ENCODE results near the gene FBXO4.

FBXO4 gene

DNA sequence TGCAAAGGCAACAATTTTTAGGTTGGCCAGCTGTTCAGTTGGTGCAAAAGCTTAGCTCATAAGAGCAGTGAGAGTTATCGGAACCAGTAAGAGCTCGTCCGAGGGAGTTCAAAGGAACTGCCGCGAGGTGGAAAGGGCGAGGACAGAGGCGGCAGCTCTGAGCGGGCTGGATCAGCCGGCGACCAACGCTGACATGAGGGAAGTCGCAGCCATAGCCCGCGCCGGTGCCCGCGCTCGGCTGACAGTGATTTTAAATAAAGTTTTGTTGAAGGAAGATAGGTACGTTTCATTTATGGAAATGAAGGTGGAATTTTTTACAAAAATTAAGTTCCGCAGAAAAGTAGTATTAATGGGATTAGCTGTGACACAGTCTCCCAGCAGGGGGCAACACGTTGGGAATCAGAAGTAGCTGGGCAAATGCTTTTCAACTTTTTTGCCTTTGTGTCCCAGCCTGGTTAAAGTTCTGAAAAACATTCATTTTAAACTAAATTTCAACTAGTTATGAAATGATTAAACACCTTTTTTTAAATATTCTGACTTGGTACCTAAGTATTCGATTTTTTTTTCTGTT is 43.2 kb downstream of the FBXO4 start:
- peaks cover 4% of the 10 kb centered on the region; the same call in 1 of the 2 replicates for H3K4me1 ChIP-seq (ENCODE audit: control insufficient read depth, insufficient read depth, low read length)
- no peaks in the 10 kb centered on the region for H3K36me3 ChIP-seq (ENCODE audit: control insufficient read depth in 2 of 2, insufficient read depth in 1 of 2, low read length in 2 of 2)
- ChIA-PET POLR2A (no interaction called here), CTCF (interaction anchor here (0.6 to 1.0 kb wide), 4 partner anchors 22 to 214 kb away, joined by 3 to 4 read pairs (median 3); no protein-coding TSS in a partner anchor)
- no peaks in the 10 kb centered on the region for H3K9me3 ChIP-seq (ENCODE audit: control insufficient read depth, insufficient read depth, low read depth, low read length)
- no peak overlapping the region for H3K27ac ChIP-seq (ENCODE audit: extremely low read depth, low read depth, low read length)
- TF ChIP-seq ZFP69B (tag by site-specific recombination; IDR thresholded peaks at IDR 0.05) (no peak), ZNF521 (tag by site-specific recombination; IDR thresholded peaks at IDR 0.05) (no peak), ZNF404 (tag by site-specific recombination; IDR thresholded peaks at IDR 0.05) (no peak), ZNF16 (tag by site-specific recombination; IDR thresholded peaks at IDR 0.05; ENCODE audit: low read depth) (no peak), ZNF138 (tag by site-specific recombination; IDR thresholded peaks at IDR 0.05; ENCODE audit: borderline replicate concordance) (no peak), SP7 (tag by site-specific recombination; IDR thresholded peaks at IDR 0.05) (no peak), EGR2 (tag by site-specific recombination; IDR thresholded peaks at IDR 0.05; ENCODE audit: low read depth) (no peak), ZNF776 (tag by site-specific recombination; IDR thresholded peaks at IDR 0.05; ENCODE audit: borderline replicate concordance) (no peak), ZNF175 (tag by site-specific recombination; IDR thresholded peaks at IDR 0.05) (no peak), ZNF335 (tag by site-specific recombination; conservative IDR thresholded peaks at IDR 0.05) (no peak)
- TF ChIP-seq, protein P1, sequence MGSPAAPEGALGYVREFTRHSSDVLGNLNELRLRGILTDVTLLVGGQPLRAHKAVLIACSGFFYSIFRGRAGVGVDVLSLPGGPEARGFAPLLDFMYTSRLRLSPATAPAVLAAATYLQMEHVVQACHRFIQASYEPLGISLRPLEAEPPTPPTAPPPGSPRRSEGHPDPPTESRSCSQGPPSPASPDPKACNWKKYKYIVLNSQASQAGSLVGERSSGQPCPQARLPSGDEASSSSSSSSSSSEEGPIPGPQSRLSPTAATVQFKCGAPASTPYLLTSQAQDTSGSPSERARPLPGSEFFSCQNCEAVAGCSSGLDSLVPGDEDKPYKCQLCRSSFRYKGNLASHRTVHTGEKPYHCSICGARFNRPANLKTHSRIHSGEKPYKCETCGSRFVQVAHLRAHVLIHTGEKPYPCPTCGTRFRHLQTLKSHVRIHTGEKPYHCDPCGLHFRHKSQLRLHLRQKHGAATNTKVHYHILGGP (tag by site-specific recombination; IDR thresholded peaks at IDR 0.05), result no peak
- TF ChIP-seq, protein P2, sequence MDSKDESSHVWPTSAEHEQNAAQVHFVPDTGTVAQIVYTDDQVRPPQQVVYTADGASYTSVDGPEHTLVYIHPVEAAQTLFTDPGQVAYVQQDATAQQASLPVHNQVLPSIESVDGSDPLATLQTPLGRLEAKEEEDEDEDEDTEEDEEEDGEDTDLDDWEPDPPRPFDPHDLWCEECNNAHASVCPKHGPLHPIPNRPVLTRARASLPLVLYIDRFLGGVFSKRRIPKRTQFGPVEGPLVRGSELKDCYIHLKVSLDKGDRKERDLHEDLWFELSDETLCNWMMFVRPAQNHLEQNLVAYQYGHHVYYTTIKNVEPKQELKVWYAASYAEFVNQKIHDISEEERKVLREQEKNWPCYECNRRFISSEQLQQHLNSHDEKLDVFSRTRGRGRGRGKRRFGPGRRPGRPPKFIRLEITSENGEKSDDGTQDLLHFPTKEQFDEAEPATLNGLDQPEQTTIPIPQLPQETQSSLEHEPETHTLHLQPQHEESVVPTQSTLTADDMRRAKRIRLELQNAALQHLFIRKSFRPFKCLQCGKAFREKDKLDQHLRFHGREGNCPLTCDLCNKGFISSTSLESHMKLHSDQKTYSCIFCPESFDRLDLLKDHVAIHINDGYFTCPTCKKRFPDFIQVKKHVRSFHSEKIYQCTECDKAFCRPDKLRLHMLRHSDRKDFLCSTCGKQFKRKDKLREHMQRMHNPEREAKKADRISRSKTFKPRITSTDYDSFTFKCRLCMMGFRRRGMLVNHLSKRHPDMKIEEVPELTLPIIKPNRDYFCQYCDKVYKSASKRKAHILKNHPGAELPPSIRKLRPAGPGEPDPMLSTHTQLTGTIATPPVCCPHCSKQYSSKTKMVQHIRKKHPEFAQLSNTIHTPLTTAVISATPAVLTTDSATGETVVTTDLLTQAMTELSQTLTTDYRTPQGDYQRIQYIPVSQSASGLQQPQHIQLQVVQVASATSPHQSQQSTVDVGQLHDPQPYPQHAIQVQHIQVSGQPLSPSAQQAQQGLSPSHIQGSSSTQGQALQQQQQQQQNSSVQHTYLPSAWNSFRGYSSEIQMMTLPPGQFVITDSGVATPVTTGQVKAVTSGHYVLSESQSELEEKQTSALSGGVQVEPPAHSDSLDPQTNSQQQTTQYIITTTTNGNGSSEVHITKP (tag by site-specific recombination; IDR thresholded peaks at IDR 0.05), result no peak
- H3K4me3 ChIP-seq (ENCODE audit: low read depth, low read length), result no peak overlapping the region

DNA sequence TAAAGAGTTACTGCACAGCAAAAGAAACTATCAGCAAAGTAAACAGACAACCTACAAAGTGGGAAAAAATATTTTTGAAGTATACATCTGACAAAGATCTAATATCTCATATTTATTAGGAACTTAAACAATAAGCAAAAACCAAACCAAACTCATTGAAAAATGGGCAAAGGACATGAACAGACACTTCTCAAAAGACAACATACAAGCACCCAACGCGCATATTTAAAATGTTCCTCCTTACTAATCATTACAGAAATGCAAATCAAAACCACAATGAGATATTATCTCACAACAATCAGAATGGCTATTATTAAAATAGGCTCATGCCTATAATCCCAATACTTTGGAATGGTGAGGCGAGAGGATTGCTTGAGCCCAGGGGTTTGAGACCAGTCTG is 48.0 kb downstream of the FBXO4 start:
- ChIA-PET POLR2A (no interaction called here), CTCF (no interaction called here)
- Histone ChIP-seq H3K27ac (ENCODE audit: extremely low read depth, low read depth, low read length) (no peak overlapping the region), H3K4me3 (ENCODE audit: low read depth, low read length) (no peak overlapping the region), H3K9me3 (ENCODE audit: control insufficient read depth, insufficient read depth, low read depth, low read length) (no peaks in the 10 kb centered on the region), H3K36me3 (ENCODE audit: control insufficient read depth in 2 of 2, insufficient read depth in 1 of 2, low read length in 2 of 2) (no peaks in the 10 kb centered on the region), H3K4me1 (ENCODE audit: control insufficient read depth, insufficient read depth, low read length) (peaks cover 4% of the 10 kb centered on the region; the same call in 1 of the 2 replicates)
- TF ChIP-seq ZNF133 (tag by site-specific recombination; IDR thresholded peaks at IDR 0.05) (no peak), SCRT2 (tag by site-specific recombination; IDR thresholded peaks at IDR 0.05) (no peak), KLF1 (tag by site-specific recombination; IDR thresholded peaks at IDR 0.05) (no peak), SETDB1 (IDR thresholded peaks at IDR 0.05; ENCODE audit: insufficient read length, low read length) (no peak), ZFHX2 (tag by site-specific recombination; conservative IDR thresholded peaks at IDR 0.05) (no peak), ZBTB20 (tag by site-specific recombination; IDR thresholded peaks at IDR 0.05) (no peak), ZNF561 (tag by site-specific recombination; IDR thresholded peaks at IDR 0.05; ENCODE audit: borderline replicate concordance) (no peak), ZNF416 (tag by site-specific recombination; IDR thresholded peaks at IDR 0.05) (no peak), ZBTB21 (tag by site-specific recombination; IDR thresholded peaks at IDR 0.05) (no peak), ZFP3 (tag by site-specific recombination; IDR thresholded peaks at IDR 0.05; ENCODE audit: low read depth) (no peak), ZNF423 (tag by site-specific recombination; IDR thresholded peaks at IDR 0.05) (no peak), OVOL3 (tag by site-specific recombination; IDR thresholded peaks at IDR 0.05) (no peak), ZNF558 (tag by site-specific recombination; IDR thresholded peaks at IDR 0.05) (no peak)
- TF ChIP-seq, protein P3, sequence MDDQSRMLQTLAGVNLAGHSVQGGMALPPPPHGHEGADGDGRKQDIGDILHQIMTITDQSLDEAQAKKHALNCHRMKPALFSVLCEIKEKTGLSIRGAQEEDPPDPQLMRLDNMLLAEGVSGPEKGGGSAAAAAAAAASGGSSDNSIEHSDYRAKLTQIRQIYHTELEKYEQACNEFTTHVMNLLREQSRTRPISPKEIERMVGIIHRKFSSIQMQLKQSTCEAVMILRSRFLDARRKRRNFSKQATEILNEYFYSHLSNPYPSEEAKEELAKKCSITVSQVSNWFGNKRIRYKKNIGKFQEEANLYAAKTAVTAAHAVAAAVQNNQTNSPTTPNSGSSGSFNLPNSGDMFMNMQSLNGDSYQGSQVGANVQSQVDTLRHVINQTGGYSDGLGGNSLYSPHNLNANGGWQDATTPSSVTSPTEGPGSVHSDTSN (CRISPR knock-in tag; IDR thresholded peaks at IDR 0.05), result no peak
- TF ChIP-seq, protein P4, sequence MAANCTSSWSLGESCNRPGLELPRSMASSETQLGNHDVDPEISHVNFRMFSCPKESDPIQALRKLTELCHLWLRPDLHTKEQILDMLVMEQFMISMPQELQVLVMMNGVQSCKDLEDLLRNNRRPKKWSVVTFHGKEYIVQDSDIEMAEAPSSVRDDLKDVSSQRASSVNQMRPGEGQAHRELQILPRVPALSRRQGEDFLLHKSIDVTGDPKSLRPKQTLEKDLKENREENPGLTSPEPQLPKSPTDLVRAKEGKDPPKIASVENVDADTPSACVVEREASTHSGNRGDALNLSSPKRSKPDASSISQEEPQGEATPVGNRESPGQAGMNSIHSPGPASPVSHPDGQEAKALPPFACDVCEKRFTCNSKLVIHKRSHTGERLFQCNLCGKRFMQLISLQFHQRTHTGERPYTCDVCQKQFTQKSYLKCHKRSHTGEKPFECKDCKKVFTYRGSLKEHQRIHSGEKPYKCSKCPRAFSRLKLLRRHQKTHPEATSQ (tag by site-specific recombination; IDR thresholded peaks at IDR 0.05), result no peak
- TF ChIP-seq, protein P1 (tag by site-specific recombination; IDR thresholded peaks at IDR 0.05), result no peak

Measured in HEK293 (cell line).